NCI-H460 (cell line): Measurements from ENCODE around the gene ZMYM3. TPM values are rescaled to one million over a fixed set of nuclear protein-coding genes. Genes with fewer than 3 reads are reported as not detected.

Source experiments
- DNase-seq: peaks from one replicate; pipeline ENCODE4 v3.0.0-alpha.2; 2016; ENCODE audit warnings: low read depth; ENCODE audit errors: extremely low read depth
- total RNA-seq: library from RNA; depleted of rRNA; stranded (reverse); fragments of >200 nt; shearing (Covaris generic); gene quantifications from 2 replicates; pipeline ENCODE4 v1.2.3, GENCODE V29; 2014; rRNA removed

The ZMYM3 gene
- total RNA-seq, 1 experiment from 2014 or later: 14.7 TPM

- no peak for DNase-seq
Observed at GRCh38 chrX:71214604-71215337, 39.2 kb downstream of the ZMYM3 start.

- no peak for DNase-seq
Observed at GRCh38 chrX:71214152-71214551, 39.8 kb downstream of the ZMYM3 start.

- no peak for DNase-seq
Observed at GRCh38 chrX:71212536-71212935, 41.4 kb downstream of the ZMYM3 start.

GRCh38 chrX:71210816-71211215 lies 43.1 kb downstream of the ZMYM3 start:
- DNase-seq: no peak

GRCh38 chrX:71199252-71200008 lies 54.5 kb downstream of the ZMYM3 start:
- no peak for DNase-seq

GRCh38 chrX:71198066-71198465 lies 55.9 kb downstream of the ZMYM3 start:
- DNase-seq: no peak

- no peak for DNase-seq
Observed at GRCh38 chrX:71195964-71196649, 57.8 kb downstream of the ZMYM3 start.

GRCh38 chrX:71191248-71191647 lies 62.7 kb downstream of the ZMYM3 start:
- no peak for DNase-seq

Other genes with a start within 250 kb of the ZMYM3 start
- 56.0 and 63.4 TPM in 2 replicates for gene SNX12, start 185.8 kb downstream of the ZMYM3 start, total RNA-seq
- 3.7 and 4.1 TPM in 2 replicates for gene FOXO4, start 158.3 kb downstream of the ZMYM3 start, total RNA-seq
- gene CXorf65, start 147.4 kb downstream of the ZMYM3 start, total RNA-seq: not detected in 2 replicates
- gene IL2RG, start 142.6 kb downstream of the ZMYM3 start, total RNA-seq: not detected in 2 replicates
- gene MED12, start 135.5 kb downstream of the ZMYM3 start, total RNA-seq: 12.8 and 18.1 TPM in 2 replicates
- 0.58 and 0.69 TPM in 2 replicates for gene NLGN3, start 109.3 kb downstream of the ZMYM3 start, total RNA-seq
- gene GJB1, start 30.9 kb downstream of the ZMYM3 start, total RNA-seq: not detected in 2 replicates
- gene NONO, start 29.5 kb upstream of the ZMYM3 start, total RNA-seq: 527 and 545 TPM in 2 replicates
- 1.6 and 2.9 TPM in 2 replicates for gene ITGB1BP2, start 47.6 kb upstream of the ZMYM3 start, total RNA-seq
- gene TAF1, start 112.2 kb upstream of the ZMYM3 start, total RNA-seq: 24.1 and 27.3 TPM in 2 replicates